Liver (tissue), 9 donors: ENCODE results near the gene ATP13A2. TPM values are rescaled to one million over a fixed set of nuclear protein-coding genes. Genes with fewer than 3 reads are reported as not detected.

Experiments used
- DNase-seq: peaks from one replicate; pipeline ENCODE4 v3.0.0-alpha.2; 2017; ENCODE audit warnings: low spot score
- H3K27ac ChIP-seq, 2 donors: one replicate each; pipeline ENCODE4 v1.7.0; 2013; ENCODE audit warnings: inconsistent platforms in 2 of 2, low read length in 2 of 2, control low read depth in 1 of 2, low read depth in 1 of 2, mild to moderate bottlenecking in 1 of 2
- H3K27me3 ChIP-seq, 4 donors: one replicate each; pipeline versions ENCODE4 v1.6.1 to v1.7.0; 2013; ENCODE audit warnings: low read length in 3 of 4, inconsistent platforms in 1 of 4, mild to moderate bottlenecking in 1 of 4, moderate library complexity in 1 of 4; ENCODE audit not compliant: control insufficient read depth in 4 of 4, insufficient read depth in 4 of 4
- H3K36me3 ChIP-seq, 4 donors: one replicate each; pipeline versions ENCODE4 v1.6.1 to v1.7.0; 2013; ENCODE audit warnings: low read length in 3 of 4, mild to moderate bottlenecking in 3 of 4, low read depth in 1 of 4, moderate library complexity in 1 of 4; ENCODE audit not compliant: control insufficient read depth in 4 of 4, insufficient read depth in 3 of 4
- H3K4me1 ChIP-seq, 4 donors: one replicate each; pipeline versions ENCODE4 v1.6.1 to v1.7.0; 2013; ENCODE audit warnings: low read length in 3 of 4, mild to moderate bottlenecking in 3 of 4, moderate library complexity in 1 of 4; ENCODE audit not compliant: control insufficient read depth in 4 of 4, insufficient read depth in 4 of 4
- H3K4me3 ChIP-seq, 3 donors: one replicate each; pipeline versions ENCODE4 v1.6.1 to v1.7.0; 2013; ENCODE audit warnings: low read length in 3 of 3, control low read depth in 1 of 3, low read depth in 1 of 3, mild to moderate bottlenecking in 1 of 3
- H3K9ac ChIP-seq, 2 donors: one replicate each; pipeline ENCODE4 v1.7.0; 2013; ENCODE audit warnings: low read length in 2 of 2, mild to moderate bottlenecking in 2 of 2, moderate library complexity in 2 of 2, control low read depth in 1 of 2, low read depth in 1 of 2
- H3K9me3 ChIP-seq, 4 donors: one replicate each; pipeline versions ENCODE4 v1.6.1 to v1.7.0; 2013; ENCODE audit warnings: low read length in 3 of 4; ENCODE audit not compliant: control insufficient read depth in 4 of 4
- ATF3 ChIP-seq: IDR thresholded peaks from 2 replicates; pipeline ENCODE4 v1.6.1; 2016; ENCODE audit warnings: antibody characterized with exemption
- FOXA1 ChIP-seq: IDR thresholded peaks from 2 replicates; pipeline ENCODE4 v1.6.1; 2016; ENCODE audit warnings: antibody characterized with exemption
- HNF4A ChIP-seq, 2 donors: conservative IDR thresholded peaks; 2 replicates each; pipeline ENCODE4 v1.6.1; 2016; ENCODE audit warnings: antibody characterized with exemption in 2 of 2, mild to moderate bottlenecking in 2 of 2
- JUND ChIP-seq, 2 donors: IDR thresholded peaks; 2 replicates each; pipeline ENCODE4 v1.6.1; 2016; ENCODE audit warnings: antibody characterized with exemption in 2 of 2
- NR2F2 ChIP-seq: IDR thresholded peaks from 2 replicates; pipeline ENCODE4 v1.6.1; 2016; ENCODE audit warnings: antibody characterized with exemption
- RAD21 ChIP-seq, 2 donors: IDR thresholded peaks; 2 replicates each; pipeline ENCODE4 v1.6.1; 2016; ENCODE audit warnings: antibody characterized with exemption in 2 of 2, mild to moderate bottlenecking in 2 of 2
- RXRA ChIP-seq, 2 donors: IDR thresholded peaks; 2 replicates each; pipeline ENCODE4 v1.6.1; 2017 to 2018; ENCODE audit warnings: antibody characterized with exemption in 2 of 2, mild to moderate bottlenecking in 1 of 2
- YY1 ChIP-seq: IDR thresholded peaks from 2 replicates; pipeline ENCODE4 v1.6.1; 2016; ENCODE audit warnings: antibody characterized with exemption, mild to moderate bottlenecking
- WGBS: extraction: QIAGEN DNeasy Blood & Tissue Kit; methylation state at CpG from one replicate; pipeline ENCODE4 v1.1.7; 2013; 5-methylcytosine and 5-hydroxymethylcytosine counted together
- polyA plus RNA-seq, 2 donors: library from polyadenylated mRNA; stranded (reverse) in 1 of 2; unstranded in 1 of 2; fragments of 200-250 nt in 1 of 2; fragments of >200 nt in 1 of 2; fragmentation: Nextera tagmentation in 1 of 2; extraction: Ambion mirVana in 1 of 2; gene quantifications; one replicate each; pipeline versions ENCODE4 v1.2.1 to v1.2.3, GENCODE V29; 2013 to 2015
- total RNA-seq, 2 donors: library from RNA; depleted of rRNA; stranded (reverse); fragments of >200 nt; gene quantifications; one replicate each; pipeline ENCODE4 v1.2.3, GENCODE V29; 2014
- TF ChIP-seq, protein P1 (sequence below): fragments of 150-350 bp; IDR thresholded peaks from 2 replicates; pipeline ENCODE4 v1.5.1; 2017; ENCODE audit warnings: improper control_type of control experiment, low read depth, low read length; ENCODE audit not compliant: missing input control
- TF ChIP-seq, protein P2 (sequence below): IDR thresholded peaks from 2 replicates; pipeline ENCODE4 v1.6.1; 2016; ENCODE audit warnings: antibody characterized with exemption
- donor health status: healthy.
- donor health status: healthy.
- donor health status: healthy.
- donor health status: healthy.
- donor health status: healthy.

The ATP13A2 gene
- total and polyA plus RNA-seq, 4 donors = 2.4 to 12.2 (median 8.1) TPM

DNA sequence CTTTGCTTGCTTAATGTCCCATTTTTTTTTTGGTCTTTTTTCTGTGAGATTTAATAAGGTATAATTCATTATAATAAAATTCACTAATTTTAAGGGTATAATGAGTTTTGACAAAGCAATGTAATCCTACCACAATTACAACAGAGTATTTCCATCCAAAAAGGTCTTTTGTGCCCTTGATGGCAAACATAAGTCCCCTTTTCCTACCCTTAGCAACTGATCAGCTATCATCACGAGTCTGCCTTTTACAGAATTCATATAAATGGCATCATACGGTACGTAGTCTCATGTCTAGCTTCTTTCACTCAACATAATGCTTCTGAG lies 34.6 kb upstream of the ATP13A2 start:
- TF ChIP-seq ATF3 (no peak), NR2F2 (no peak), HNF4A (conservative IDR thresholded peaks at IDR 0.05) (peak in 1 of 2 donors; percentile 0)
- TF ChIP-seq, protein P1, sequence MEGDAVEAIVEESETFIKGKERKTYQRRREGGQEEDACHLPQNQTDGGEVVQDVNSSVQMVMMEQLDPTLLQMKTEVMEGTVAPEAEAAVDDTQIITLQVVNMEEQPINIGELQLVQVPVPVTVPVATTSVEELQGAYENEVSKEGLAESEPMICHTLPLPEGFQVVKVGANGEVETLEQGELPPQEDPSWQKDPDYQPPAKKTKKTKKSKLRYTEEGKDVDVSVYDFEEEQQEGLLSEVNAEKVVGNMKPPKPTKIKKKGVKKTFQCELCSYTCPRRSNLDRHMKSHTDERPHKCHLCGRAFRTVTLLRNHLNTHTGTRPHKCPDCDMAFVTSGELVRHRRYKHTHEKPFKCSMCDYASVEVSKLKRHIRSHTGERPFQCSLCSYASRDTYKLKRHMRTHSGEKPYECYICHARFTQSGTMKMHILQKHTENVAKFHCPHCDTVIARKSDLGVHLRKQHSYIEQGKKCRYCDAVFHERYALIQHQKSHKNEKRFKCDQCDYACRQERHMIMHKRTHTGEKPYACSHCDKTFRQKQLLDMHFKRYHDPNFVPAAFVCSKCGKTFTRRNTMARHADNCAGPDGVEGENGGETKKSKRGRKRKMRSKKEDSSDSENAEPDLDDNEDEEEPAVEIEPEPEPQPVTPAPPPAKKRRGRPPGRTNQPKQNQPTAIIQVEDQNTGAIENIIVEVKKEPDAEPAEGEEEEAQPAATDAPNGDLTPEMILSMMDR = no peak
- Histone ChIP-seq H3K4me1 (peaks cover 3 to 25% (median 20%) of the 10 kb centered on the region in 4 donors), H3K27ac (no peak overlapping the region), H3K9ac (no peak overlapping the region), H3K27me3 (no peaks in the 10 kb centered on the region), H3K36me3 (peaks cover 14 to 33% (median 21%) of the 10 kb centered on the region in 4 donors), H3K4me3 (no peak overlapping the region), H3K9me3 (no peaks in the 10 kb centered on the region)
- whole genome bisulfite sequencing = 61% methylated on average over 3 of the region's 3 CpGs
- DNase-seq = no peak

DNA sequence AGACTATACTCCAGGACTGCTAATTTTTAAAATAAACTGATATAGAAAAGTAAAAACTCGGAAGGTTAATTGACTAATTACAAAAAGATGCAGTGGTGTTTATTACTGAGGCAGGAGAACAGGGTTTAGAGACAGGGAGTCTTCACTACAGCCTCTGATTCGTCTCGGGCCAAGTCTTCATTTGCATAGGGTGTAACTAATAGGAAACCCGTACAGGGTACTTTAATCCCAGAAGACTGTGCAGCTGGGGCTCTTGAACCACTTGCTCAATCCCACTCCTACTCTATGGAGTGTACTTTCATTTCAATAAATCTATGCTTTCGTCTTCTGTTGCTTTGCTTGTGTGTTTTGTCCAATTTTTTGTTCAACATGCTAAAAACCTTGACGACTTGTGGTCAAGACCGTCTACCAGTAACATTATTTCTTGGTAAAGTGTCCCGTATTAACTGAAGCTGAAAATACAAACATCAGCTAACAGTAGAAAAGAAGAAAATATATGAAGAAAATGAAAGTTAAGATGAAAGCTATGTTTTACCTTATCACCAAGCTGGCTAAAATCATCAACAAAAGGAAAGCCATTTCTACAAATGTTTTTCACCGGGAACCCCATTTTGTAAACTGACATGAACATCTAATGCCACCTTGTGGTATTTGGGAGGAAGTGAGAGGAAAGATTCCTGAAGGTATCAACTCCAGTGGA lies 34.1 kb upstream of the ATP13A2 start:
- TF ChIP-seq, protein P1 = peak; percentile 71
- TF ChIP-seq YY1 (peak; percentile 40), RXRA (IDR thresholded peaks at IDR 0.05) (no peak), FOXA1 (no peak), JUND (IDR thresholded peaks at IDR 0.05) (no peak), ATF3 (no peak), RAD21 (IDR thresholded peaks at IDR 0.05) (peak; percentile 86), HNF4A (conservative IDR thresholded peaks at IDR 0.05) (peak; percentile 44 to 70)
- TF ChIP-seq, protein P2, sequence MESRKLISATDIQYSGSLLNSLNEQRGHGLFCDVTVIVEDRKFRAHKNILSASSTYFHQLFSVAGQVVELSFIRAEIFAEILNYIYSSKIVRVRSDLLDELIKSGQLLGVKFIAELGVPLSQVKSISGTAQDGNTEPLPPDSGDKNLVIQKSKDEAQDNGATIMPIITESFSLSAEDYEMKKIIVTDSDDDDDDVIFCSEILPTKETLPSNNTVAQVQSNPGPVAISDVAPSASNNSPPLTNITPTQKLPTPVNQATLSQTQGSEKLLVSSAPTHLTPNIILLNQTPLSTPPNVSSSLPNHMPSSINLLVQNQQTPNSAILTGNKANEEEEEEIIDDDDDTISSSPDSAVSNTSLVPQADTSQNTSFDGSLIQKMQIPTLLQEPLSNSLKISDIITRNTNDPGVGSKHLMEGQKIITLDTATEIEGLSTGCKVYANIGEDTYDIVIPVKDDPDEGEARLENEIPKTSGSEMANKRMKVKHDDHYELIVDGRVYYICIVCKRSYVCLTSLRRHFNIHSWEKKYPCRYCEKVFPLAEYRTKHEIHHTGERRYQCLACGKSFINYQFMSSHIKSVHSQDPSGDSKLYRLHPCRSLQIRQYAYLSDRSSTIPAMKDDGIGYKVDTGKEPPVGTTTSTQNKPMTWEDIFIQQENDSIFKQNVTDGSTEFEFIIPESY = no peak
- Histone ChIP-seq H3K9me3 (no peaks in the 10 kb centered on the region), H3K27me3 (no peaks in the 10 kb centered on the region), H3K4me1 (peaks cover 3 to 22% (median 19%) of the 10 kb centered on the region in 4 donors), H3K4me3 (no peak overlapping the region), H3K9ac (no peak overlapping the region), H3K27ac (peak overlapping the region in 1 of 2 donors; percentile 46), H3K36me3 (peaks cover 14 to 33% (median 22%) of the 10 kb centered on the region in 4 donors)
- DNase-seq = no peak
- whole genome bisulfite sequencing = 44% methylated on average over 9 of the region's 9 CpGs
